Stimulated activated effector memory CD8-positive, alpha-beta T cell treated with anti-CD3 and anti-CD28 coated beads, Interleukin-12 subunit alpha, Interleukin-12 subunit beta, amount 100 ng/mL, for 72 hours (primary cell): Measurements from ENCODE around the gene TIMMDC1.

Source experiments
- ATAC-seq: fragments of 150-1000 bp; cut with Tn5 transposase; 2 replicates; pipeline ENCODE4 v1.10.0; 2021
- DNase-seq, 2 donors: peaks; one replicate each; pipeline ENCODE4 v3.0.0; 2021 to 2022; ENCODE audit warnings: low spot score in 2 of 2
- H3K27ac Mint-ChIP-seq: one replicate; pipeline ENCODE4 v1.8.0; 2022; ENCODE audit warnings: mild to moderate bottlenecking, mixed read lengths
- H3K36me3 Mint-ChIP-seq: one replicate; pipeline ENCODE4 v1.8.0; 2022; ENCODE audit warnings: mild to moderate bottlenecking, mixed read lengths
- H3K4me1 Mint-ChIP-seq: one replicate; pipeline ENCODE4 v1.8.0; 2022; ENCODE audit warnings: mixed read lengths
- H3K4me3 Mint-ChIP-seq: one replicate; pipeline ENCODE4 v1.8.0; 2022; ENCODE audit warnings: mild to moderate bottlenecking, mixed read lengths
- H3K9me3 Mint-ChIP-seq: one replicate; pipeline ENCODE4 v1.8.0; 2022; ENCODE audit warnings: mixed read lengths

Gene TIMMDC1

DNA sequence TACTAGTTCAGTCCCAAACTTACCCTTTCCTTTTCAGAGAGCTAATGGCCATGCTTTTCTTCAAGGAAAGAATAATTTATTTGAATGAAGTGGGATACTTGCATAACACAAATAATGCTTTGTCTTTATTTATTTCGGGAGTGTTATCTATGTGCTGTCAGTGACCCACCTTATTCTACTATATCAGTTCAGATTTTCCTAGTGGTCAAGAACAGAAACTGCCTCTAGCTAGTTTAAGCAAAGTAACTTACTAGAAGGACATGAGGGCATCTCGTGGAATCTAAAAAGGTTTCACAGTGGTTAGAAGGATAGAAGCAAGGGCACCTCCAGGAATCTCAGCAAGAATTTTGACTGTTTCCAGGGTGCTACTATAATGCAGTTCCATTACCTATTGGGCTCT is 3.8 kb upstream of the TIMMDC1 start:
- Mint-ChIP-seq H3K27ac (peak overlapping the region; percentile 30), H3K4me1 (peaks cover 14% of the 10 kb centered on the region), H3K36me3 (peaks cover 48% of the 10 kb centered on the region), H3K9me3 (no peaks in the 10 kb centered on the region), H3K4me3 (no peak overlapping the region)
- DNase-seq (no peak), ATAC-seq (no peak)

GRCh38 chr3:119497820-119498185 is 544 bp upstream of the TIMMDC1 start:
- ATAC-seq (no peak), DNase-seq (no peak)
- H3K4me1 Mint-ChIP-seq, result peaks cover 27% of the 10 kb centered on the region

GRCh38 chr3:119500265-119500664 is 1.9 kb downstream of the TIMMDC1 start:
- DNase-seq (no peak), ATAC-seq (no peak)
- Mint-ChIP-seq H3K36me3 (peaks cover 64% of the 10 kb centered on the region), H3K4me1 (peaks cover 27% of the 10 kb centered on the region), H3K4me3 (peak overlapping the region; percentile 96), H3K27ac (no peak overlapping the region), H3K9me3 (no peaks in the 10 kb centered on the region)

More at GRCh38 chr3:119497820-119498185, 544 bp upstream of the TIMMDC1 start:
- Mint-ChIP-seq H3K9me3 (no peaks in the 10 kb centered on the region), H3K4me3 (peak overlapping the region; percentile 96), H3K27ac (peak overlapping the region; percentile 98), H3K36me3 (peaks cover 48% of the 10 kb centered on the region)

- peak overlapping the region; percentile 96 for H3K4me3 Mint-ChIP-seq
- no peak for ATAC-seq
- peaks cover 70% of the 10 kb centered on the region for H3K36me3 Mint-ChIP-seq
- H3K27ac Mint-ChIP-seq, result no peak overlapping the region
- H3K4me1 Mint-ChIP-seq, result peaks cover 27% of the 10 kb centered on the region
- no peaks in the 10 kb centered on the region for H3K9me3 Mint-ChIP-seq
- no peak for DNase-seq
Observed at GRCh38 chr3:119500901-119501300, 2.6 kb downstream of the TIMMDC1 start.

DNA sequence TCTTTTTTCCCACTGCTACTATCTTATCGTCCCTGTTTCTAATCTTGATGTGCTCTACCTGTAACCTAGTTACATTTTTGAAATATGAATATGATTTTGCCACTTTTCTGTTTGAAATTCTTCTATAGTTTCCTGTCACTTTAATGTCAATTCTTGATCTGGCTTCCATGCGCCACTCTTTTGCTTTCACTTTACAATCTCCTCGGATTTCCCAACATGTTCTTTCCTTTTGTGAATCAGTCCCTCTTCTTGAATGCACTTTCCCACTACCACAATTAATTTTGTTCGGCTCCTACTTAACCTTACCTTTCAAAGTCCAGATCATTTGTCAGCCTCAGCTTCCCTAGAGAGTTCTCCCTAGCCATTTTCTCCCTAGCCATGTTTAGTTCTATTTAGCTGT is 8.3 kb downstream of the TIMMDC1 start:
- ATAC-seq (no peak), DNase-seq (no peak)
- Mint-ChIP-seq H3K9me3 (no peaks in the 10 kb centered on the region), H3K27ac (peak overlapping the region; percentile 94), H3K36me3 (peaks cover 95% of the 10 kb centered on the region), H3K4me1 (peaks cover 25% of the 10 kb centered on the region), H3K4me3 (peak overlapping the region; percentile 29)

DNA sequence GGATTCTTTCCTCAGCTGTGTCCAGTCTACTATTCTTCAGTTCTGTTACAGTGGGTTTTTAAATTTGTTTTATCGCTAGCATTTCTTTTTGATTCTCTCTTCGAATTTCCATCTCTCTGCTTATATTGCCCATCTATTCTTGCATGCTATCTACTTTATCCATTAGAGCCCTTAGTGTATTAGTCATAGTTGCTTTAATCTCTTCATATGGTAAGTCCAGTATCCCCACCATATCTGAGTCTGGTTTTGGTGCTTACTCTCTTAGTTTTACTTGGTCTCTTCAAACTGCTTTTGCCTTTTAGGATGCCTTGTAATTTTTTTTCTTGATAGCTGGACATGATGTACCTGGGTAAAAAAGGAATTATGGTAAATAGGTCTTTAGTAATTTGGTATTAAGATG is 9.1 kb downstream of the TIMMDC1 start:
- Mint-ChIP-seq H3K4me1 (peaks cover 25% of the 10 kb centered on the region), H3K36me3 (peaks cover 94% of the 10 kb centered on the region), H3K9me3 (no peaks in the 10 kb centered on the region), H3K4me3 (peak overlapping the region; percentile 29), H3K27ac (peak overlapping the region; percentile 94)
- DNase-seq, result no peak
- no peak for ATAC-seq

DNA sequence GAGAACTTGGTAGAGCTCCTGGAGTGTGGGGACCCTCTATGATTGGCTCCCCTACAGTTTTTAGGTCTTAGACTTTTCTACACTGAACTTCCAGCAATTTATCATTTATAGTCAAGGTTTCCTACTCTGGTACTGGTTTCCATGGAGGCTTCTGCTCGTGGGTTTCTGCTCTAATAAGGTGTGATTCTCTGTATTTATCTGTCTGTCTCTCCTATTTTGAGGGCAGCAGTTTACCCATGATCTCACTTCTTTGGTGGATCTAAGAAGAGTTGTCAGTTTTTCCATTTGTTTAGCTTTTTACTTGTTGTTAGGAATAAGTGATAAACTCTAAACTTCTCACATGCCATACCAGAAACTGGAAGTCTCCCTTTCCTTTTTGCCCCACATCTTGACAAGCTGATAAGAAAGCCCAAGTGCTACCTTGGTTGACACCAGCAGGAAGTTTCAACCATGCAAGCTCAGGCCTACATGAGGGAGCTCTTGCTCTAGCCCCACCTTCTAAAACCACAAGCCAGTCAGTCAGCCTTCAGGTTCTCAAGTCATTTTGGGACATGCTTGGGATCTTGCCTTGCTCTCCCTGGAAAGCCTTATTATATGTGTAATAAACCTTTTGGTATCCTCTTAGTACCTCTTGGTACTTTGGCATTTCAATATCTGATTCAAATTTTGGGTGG is 10.0 kb downstream of the TIMMDC1 start:
- Mint-ChIP-seq H3K4me1 (peaks cover 31% of the 10 kb centered on the region), H3K36me3 (peaks cover 94% of the 10 kb centered on the region), H3K27ac (peak overlapping the region; percentile 94), H3K4me3 (no peak overlapping the region), H3K9me3 (no peaks in the 10 kb centered on the region)
- DNase-seq, result no peak
- ATAC-seq, result peak; percentile 90

- H3K27ac Mint-ChIP-seq, result no peak overlapping the region
- no peaks in the 10 kb centered on the region for H3K9me3 Mint-ChIP-seq
- no peak for DNase-seq
- no peak overlapping the region for H3K4me3 Mint-ChIP-seq
- H3K36me3 Mint-ChIP-seq, result peaks cover 94% of the 10 kb centered on the region
- H3K4me1 Mint-ChIP-seq, result peaks cover 31% of the 10 kb centered on the region
- ATAC-seq, result no peak
Observed at GRCh38 chr3:119510690-119511089, 12.3 kb downstream of the TIMMDC1 start.

GRCh38 chr3:119514637-119515036 is 16.3 kb downstream of the TIMMDC1 start:
- H3K4me3 Mint-ChIP-seq, result no peak overlapping the region
- H3K4me1 Mint-ChIP-seq, result peaks cover 10% of the 10 kb centered on the region
- peaks cover 96% of the 10 kb centered on the region for H3K36me3 Mint-ChIP-seq
- ATAC-seq (no peak), DNase-seq (no peak)
- no peaks in the 10 kb centered on the region for H3K9me3 Mint-ChIP-seq
- no peak overlapping the region for H3K27ac Mint-ChIP-seq

GRCh38 chr3:119517112-119517511 is 18.8 kb downstream of the TIMMDC1 start:
- H3K4me3 Mint-ChIP-seq, result no peak overlapping the region
- peaks cover 10% of the 10 kb centered on the region for H3K4me1 Mint-ChIP-seq
- DNase-seq (no peak), ATAC-seq (no peak)
- no peak overlapping the region for H3K27ac Mint-ChIP-seq
- peaks cover 100% of the 10 kb centered on the region for H3K36me3 Mint-ChIP-seq
- no peaks in the 10 kb centered on the region for H3K9me3 Mint-ChIP-seq

- ATAC-seq, result no peak
- no peak overlapping the region for H3K27ac Mint-ChIP-seq
- H3K36me3 Mint-ChIP-seq, result peaks cover 100% of the 10 kb centered on the region
Observed at GRCh38 chr3:119518026-119518425, 19.7 kb downstream of the TIMMDC1 start.

GRCh38 chr3:119524931-119525662 is 26.8 kb downstream of the TIMMDC1 start:
- Mint-ChIP-seq H3K36me3 (peaks cover 85% of the 10 kb centered on the region), H3K4me3 (no peak overlapping the region), H3K9me3 (peaks cover 2% of the 10 kb centered on the region), H3K27ac (no peak overlapping the region), H3K4me1 (no peaks in the 10 kb centered on the region)
- DNase-seq (no peak), ATAC-seq (no peak)

More at GRCh38 chr3:119518026-119518425, 19.7 kb downstream of the TIMMDC1 start:
- Mint-ChIP-seq H3K9me3 (no peaks in the 10 kb centered on the region), H3K4me3 (no peak overlapping the region), H3K4me1 (peaks cover 7% of the 10 kb centered on the region)
- DNase-seq, result no peak

GRCh38 chr3:119527714-119528113 is 29.4 kb downstream of the TIMMDC1 start:
- ATAC-seq, result no peak
- peaks cover 2% of the 10 kb centered on the region for H3K9me3 Mint-ChIP-seq
- H3K4me1 Mint-ChIP-seq, result no peaks in the 10 kb centered on the region
- peaks cover 71% of the 10 kb centered on the region for H3K36me3 Mint-ChIP-seq
- H3K4me3 Mint-ChIP-seq, result no peak overlapping the region
- no peak for DNase-seq
- no peak overlapping the region for H3K27ac Mint-ChIP-seq

DNA sequence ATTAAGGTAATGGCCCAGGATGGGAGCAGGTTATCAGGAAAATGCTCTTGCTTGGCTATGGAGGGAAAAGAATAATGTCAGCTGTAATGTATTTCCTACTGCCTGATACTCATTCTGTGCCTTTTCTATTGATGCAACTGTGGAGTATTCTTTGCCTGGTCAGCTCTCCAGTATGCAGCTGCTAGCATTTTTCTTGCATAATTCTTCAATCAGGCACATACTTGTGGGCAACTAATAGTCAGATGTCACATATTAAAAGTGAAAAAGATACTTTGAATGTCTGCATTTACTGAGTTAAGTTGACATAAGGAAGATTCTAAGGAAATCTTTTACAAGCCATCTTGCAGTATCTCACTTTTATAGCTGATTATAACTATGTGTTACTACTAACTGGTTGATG is 31.5 kb downstream of the TIMMDC1 start:
- no peak for ATAC-seq
- DNase-seq, result no peak
- peaks cover 71% of the 10 kb centered on the region for H3K36me3 Mint-ChIP-seq
- no peak overlapping the region for H3K27ac Mint-ChIP-seq
- no peaks in the 10 kb centered on the region for H3K4me1 Mint-ChIP-seq
- no peak overlapping the region for H3K4me3 Mint-ChIP-seq
- H3K9me3 Mint-ChIP-seq, result peaks cover 2% of the 10 kb centered on the region

DNA sequence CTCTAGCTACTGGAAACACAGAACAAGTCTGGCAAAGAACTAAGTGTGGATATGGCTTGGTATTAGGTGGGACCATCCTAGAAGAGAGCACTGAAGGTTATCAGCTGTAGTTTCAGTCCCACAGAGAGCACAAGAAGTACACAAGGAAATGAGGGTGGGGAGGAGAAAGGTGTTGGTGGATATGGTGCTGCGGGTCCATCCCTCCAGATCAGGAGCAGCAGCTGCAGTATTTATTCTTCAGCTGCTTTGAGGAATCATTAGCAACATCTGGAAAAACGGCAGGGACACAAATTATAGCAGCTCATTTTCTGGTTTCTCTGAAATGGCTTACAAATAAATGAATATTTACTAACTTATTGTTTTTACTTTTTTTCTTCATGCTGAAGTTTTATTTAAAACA is 32.1 kb downstream of the TIMMDC1 start:
- Mint-ChIP-seq H3K27ac (no peak overlapping the region), H3K4me1 (no peaks in the 10 kb centered on the region), H3K36me3 (peaks cover 76% of the 10 kb centered on the region), H3K9me3 (peaks cover 2% of the 10 kb centered on the region), H3K4me3 (no peak overlapping the region)
- ATAC-seq (no peak), DNase-seq (no peak)

- no peak for DNase-seq
- Mint-ChIP-seq H3K4me1 (no peaks in the 10 kb centered on the region), H3K36me3 (peaks cover 78% of the 10 kb centered on the region), H3K9me3 (peaks cover 2% of the 10 kb centered on the region), H3K4me3 (no peak overlapping the region), H3K27ac (no peak overlapping the region)
- ATAC-seq, result no peak
Observed at GRCh38 chr3:119531151-119531550, 32.8 kb downstream of the TIMMDC1 start.
